HG03280 (cell line): ENCODE measurements around the gene GUCA1C.

Source experiments
- ATAC-seq: cut with Tn5 transposase; IDR thresholded peaks from one replicate; pipeline ENCODE4 v1.9.1; 2021; ENCODE audit warnings: mild to moderate bottlenecking, moderate library complexity; ENCODE audit not compliant: unreplicated experiment

The GUCA1C gene

GRCh38 chr3:108914774-108915641 is 38.7 kb downstream of the GUCA1C start:
- peak; percentile 91 for ATAC-seq

- ATAC-seq: no peak
These were observed 43.9 kb downstream of the GUCA1C start for GRCh38 chr3:108909799-108910198.

- no peak for ATAC-seq
These were observed 46.5 kb downstream of the GUCA1C start for GRCh38 chr3:108907194-108907593.

GRCh38 chr3:108899530-108899929 is 54.1 kb downstream of the GUCA1C start:
- no peak for ATAC-seq

GRCh38 chr3:108897883-108898282 is 55.8 kb downstream of the GUCA1C start:
- peak; percentile 71 for ATAC-seq

- no peak for ATAC-seq
These were observed 58.7 kb downstream of the GUCA1C start for GRCh38 chr3:108894981-108895380.

GRCh38 chr3:108891833-108892232 is 61.8 kb downstream of the GUCA1C start:
- ATAC-seq: no peak

- no peak for ATAC-seq
These were observed 65.9 kb downstream of the GUCA1C start for GRCh38 chr3:108887777-108888176.

- ATAC-seq: no peak
These were observed 66.6 kb downstream of the GUCA1C start for GRCh38 chr3:108887121-108887520.

GRCh38 chr3:108883373-108883772 is 70.3 kb downstream of the GUCA1C start:
- no peak for ATAC-seq

- ATAC-seq: no peak
These were observed 70.9 kb downstream of the GUCA1C start for GRCh38 chr3:108882762-108883161.

GRCh38 chr3:108879915-108880314 is 73.8 kb downstream of the GUCA1C start:
- ATAC-seq: no peak

- no peak for ATAC-seq
These were observed 75.8 kb downstream of the GUCA1C start for GRCh38 chr3:108877901-108878300.

- no peak for ATAC-seq
These were observed 89.9 kb downstream of the GUCA1C start for GRCh38 chr3:108863799-108864135.

GRCh38 chr3:108862865-108863798 is 90.5 kb downstream of the GUCA1C start:
- ATAC-seq: no peak

- no peak for ATAC-seq
These were observed 92.3 kb downstream of the GUCA1C start for GRCh38 chr3:108861401-108861800.
